ENCODE data around the gene LTB4R2. TPM values are rescaled to one million over a fixed set of nuclear protein-coding genes. Genes with fewer than 3 reads are reported as not detected.

The LTB4R2 gene
- total RNA-seq, 4 donors from 2014 or later, result 6.8 to 18.5 (median 10.9) TPM

DNA sequence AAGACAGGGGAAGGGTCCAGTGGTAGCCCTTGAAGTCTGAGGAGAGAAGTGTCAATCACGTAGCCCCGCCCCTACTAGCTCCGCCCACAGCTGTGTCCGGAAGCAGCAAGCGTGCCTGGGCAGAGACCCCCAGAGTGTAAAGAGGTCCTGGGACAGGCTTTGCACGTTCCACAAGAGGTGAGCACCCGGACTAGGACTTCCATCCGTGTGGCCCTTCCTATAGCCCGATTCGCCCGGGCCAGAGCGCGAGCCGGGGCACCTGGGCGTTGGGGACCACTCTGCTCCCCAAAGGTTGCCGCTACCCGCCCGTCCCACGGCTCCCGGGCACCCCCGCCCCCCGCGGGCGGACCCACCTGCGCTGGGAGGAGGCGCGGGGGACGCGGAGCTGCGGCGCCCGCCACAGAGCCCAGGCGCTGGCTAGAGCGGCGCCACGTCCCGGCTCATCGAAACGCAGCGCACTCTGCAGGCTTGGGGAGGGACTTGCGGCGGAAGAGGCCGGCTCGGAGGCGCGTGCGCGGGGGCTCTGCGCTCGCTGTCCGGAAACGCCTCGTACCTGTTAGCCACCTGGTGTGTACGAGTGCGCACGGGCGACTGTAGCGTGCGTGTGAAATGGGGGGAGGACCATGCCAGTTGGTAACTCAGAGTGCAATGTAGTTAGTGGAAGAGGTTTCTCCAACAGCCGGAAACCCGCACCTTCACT, 38.7 kb upstream of the LTB4R2 start, which contains the start of gene RABGGTA:
RABGGTA (minus strand) TSS at position 464 of the 700 bp plus-strand sequence. CDS start 482 bp downstream, outside the sequence.
- H3K4me3 ChIP-seq (replicated peaks in 1 of 3), result peak within 1 kb of the TSS; percentile 30 to 89 (median 77)
- H3K27me3 ChIP-seq, result no peaks in the 10 kb centered on the region
- WGBS, 2 donors, result 1 to 8% methylated on average over 6 to 21 of the region's 61 CpGs
- peaks cover 13 to 14% of the 10 kb centered on the region in 2 donors for H3K36me3 ChIP-seq
- peak within 1 kb of the TSS; percentile 84 to 95 (median 90) for H3K27ac ChIP-seq
- no peaks in the 10 kb centered on the region for H3K9me3 ChIP-seq
- H3K4me1 ChIP-seq, result peaks cover 8 to 18% of the 10 kb centered on the region in 2 donors
- intact Hi-C loops (cut with DNase I), result no loop called here
- TF ChIP-seq CTCF (IDR thresholded peaks at IDR 0.05) (peak; percentile 25 to 81 (median 50)), POLR2A (IDR thresholded peaks at IDR 0.05) (peak in 1 of 2 donors; percentile 75)
- peak; percentile 88 to 90 for DNase-seq

DNA sequence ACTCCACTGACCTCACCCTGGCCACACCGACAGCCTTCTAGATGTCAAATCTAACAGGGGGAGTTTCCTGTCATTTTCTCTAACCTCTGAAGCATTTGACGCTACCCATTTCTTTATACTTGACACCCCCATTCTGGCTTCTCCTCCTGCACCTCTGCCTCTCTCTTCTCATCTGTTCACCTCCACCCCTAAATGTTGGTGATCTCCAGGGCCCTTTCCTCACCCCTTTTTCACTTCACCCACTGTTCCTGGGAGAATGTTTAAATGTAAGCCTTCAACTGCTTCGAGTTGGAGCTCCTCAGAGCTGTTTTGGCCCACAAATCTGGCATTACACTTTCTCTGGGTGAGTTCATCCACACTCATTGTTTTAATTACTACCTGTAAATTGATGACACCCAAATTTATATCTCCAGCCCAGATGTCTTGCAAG, 38.1 kb upstream of the LTB4R2 start:
- 16% methylated on average over 3 of the region's 3 CpGs for WGBS, 2 donors
- TF ChIP-seq POLR2A (IDR thresholded peaks at IDR 0.05), result no peak
- no peak for TF ChIP-seq CTCF (IDR thresholded peaks at IDR 0.05)
- intact Hi-C loops (cut with DNase I), result no loop called here

GRCh38 chr14:24272467-24272866, 37.5 kb upstream of the LTB4R2 start:
- Histone ChIP-seq H3K4me1 (peaks cover 8 to 18% of the 10 kb centered on the region in 2 donors), H3K4me3 (replicated peaks in 1 of 3) (no peak overlapping the region), H3K9me3 (no peaks in the 10 kb centered on the region), H3K27ac (no peak overlapping the region), H3K36me3 (peaks cover 2 to 7% of the 10 kb centered on the region in 2 donors), H3K27me3 (no peaks in the 10 kb centered on the region)
- 96 to 98% methylated on average over 2 of the region's 2 CpGs for WGBS, 2 donors
- DNase-seq, result no peak
- intact Hi-C loops (cut with DNase I), result no loop called here
- TF ChIP-seq CTCF (IDR thresholded peaks at IDR 0.05) (no peak), POLR2A (IDR thresholded peaks at IDR 0.05) (no peak)

More for the DNA sequence above, 38.1 kb upstream of the LTB4R2 start:
- Histone ChIP-seq H3K27ac (peak overlapping the region; percentile 51 to 95 (median 84)), H3K4me1 (peaks cover 8 to 18% of the 10 kb centered on the region in 2 donors), H3K9me3 (no peaks in the 10 kb centered on the region), H3K4me3 (replicated peaks in 1 of 3) (peak overlapping the region in 2 of 3 donors; percentile 8 to 89), H3K27me3 (no peaks in the 10 kb centered on the region), H3K36me3 (peaks cover 8% of the 10 kb centered on the region in 2 donors)
- no peak for DNase-seq

DNA sequence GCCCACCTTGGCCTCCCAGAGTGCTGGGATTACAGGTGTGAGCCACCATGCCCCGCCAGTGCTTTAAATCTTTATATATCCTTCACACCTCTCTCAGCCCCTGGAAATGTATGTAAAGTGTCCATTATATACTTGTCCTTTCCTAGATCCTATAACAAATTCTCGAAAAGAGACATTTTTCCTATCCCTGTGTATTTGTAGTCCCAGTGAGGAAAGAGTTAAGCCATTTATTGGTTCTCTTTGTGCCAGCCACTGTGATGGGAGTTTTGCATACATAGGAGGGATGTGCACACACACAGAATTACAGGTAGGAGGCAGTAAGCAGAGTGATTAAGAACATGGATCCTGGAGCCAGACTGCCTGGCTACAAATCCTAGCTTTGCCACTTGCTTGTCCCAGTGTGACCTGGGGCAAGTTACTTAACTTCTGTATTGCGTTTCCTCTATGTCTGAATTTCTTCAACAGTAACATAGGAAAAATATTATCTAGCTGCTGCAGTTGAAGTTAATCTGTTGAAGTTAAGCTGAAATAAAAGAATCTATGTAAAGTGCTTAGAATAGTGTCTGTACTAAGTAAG, 36.4 kb upstream of the LTB4R2 start:
- no peak overlapping the region for H3K27ac ChIP-seq
- peaks cover 8 to 18% of the 10 kb centered on the region in 2 donors for H3K4me1 ChIP-seq
- no peak for DNase-seq
- H3K36me3 ChIP-seq, result no peaks in the 10 kb centered on the region
- TF ChIP-seq CTCF (IDR thresholded peaks at IDR 0.05), result no peak
- no peak for TF ChIP-seq POLR2A (IDR thresholded peaks at IDR 0.05)
- intact Hi-C loops (cut with DNase I), result no loop called here
- 82 to 92% methylated on average over 3 of the region's 3 CpGs for WGBS, 2 donors
- no peaks in the 10 kb centered on the region for H3K27me3 ChIP-seq
- H3K4me3 ChIP-seq (replicated peaks in 1 of 3), result no peak overlapping the region
- H3K9me3 ChIP-seq, result no peaks in the 10 kb centered on the region

GRCh38 chr14:24274101-24274543, 35.8 kb upstream of the LTB4R2 start:
- no peak for TF ChIP-seq CTCF (IDR thresholded peaks at IDR 0.05)
- no peak for TF ChIP-seq POLR2A (IDR thresholded peaks at IDR 0.05)
- Histone ChIP-seq H3K27ac (no peak overlapping the region), H3K9me3 (no peaks in the 10 kb centered on the region), H3K4me1 (peaks cover 8 to 18% of the 10 kb centered on the region in 2 donors), H3K36me3 (no peaks in the 10 kb centered on the region), H3K4me3 (replicated peaks in 1 of 3) (no peak overlapping the region), H3K27me3 (no peaks in the 10 kb centered on the region)
- intact Hi-C loops (cut with DNase I), result no loop called here
- WGBS, 2 donors, result 89 to 92% methylated on average over 3 of the region's 3 CpGs
- no peak for DNase-seq
